NCI-H345 treated with DMSO at 0.1 percent for 48 hours (cell line): ENCODE measurements around the gene KLK8.

Source experiments
- DNase-seq: peaks from one replicate; lab custom pipeline; 2025; ENCODE audit not compliant: unreplicated experiment; lab: John Stamatoyannopoulos, UW

The KLK8 gene

DNA sequence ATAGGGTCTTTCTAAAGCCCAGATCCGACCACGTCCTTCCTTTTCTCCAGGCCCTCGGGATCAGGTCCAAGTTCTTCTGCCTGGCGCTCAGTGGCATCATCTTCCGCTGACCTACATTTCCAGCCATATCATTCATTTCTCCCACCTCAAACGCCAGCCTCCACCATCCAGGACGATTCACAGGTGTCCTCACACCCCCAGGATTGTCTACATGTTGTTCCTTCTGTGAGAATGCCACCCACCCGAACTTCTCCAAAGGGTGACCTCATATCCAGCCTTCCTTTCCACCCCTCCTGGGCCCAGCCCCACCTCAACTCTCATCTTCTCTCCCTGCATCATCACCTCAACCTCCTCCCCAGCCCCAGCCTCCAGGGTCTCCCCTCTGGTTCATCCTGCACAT, 43.8 kb downstream of the KLK8 start:
- no peak for DNase-seq

DNA sequence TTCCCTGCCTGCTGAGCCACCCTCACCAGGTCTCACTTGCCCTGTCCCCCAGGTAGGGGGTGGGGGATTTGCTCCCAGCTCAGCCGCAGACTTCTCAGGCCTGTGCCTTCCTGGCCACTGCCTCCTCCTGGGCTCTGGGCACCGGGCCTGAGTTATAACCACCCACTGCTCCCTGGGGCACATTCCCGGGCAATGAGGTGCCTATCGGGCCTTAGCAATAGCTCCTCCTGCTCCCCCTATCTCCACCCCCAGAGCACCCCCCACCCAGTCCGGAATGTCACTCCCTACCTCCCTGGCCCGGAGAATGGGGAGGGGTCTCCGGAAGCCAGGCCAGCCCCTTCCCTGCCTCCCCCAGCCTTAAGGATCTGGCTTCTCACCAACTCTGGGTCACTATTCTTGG, 48.5 kb downstream of the KLK8 start, which contains the start of gene KLK5:
TSS of gene KLK5 (minus strand) at position 129 of the 400 bp plus-strand sequence. CDS start 381 bp downstream, outside the sequence.
- DNase-seq: no peak

DNA sequence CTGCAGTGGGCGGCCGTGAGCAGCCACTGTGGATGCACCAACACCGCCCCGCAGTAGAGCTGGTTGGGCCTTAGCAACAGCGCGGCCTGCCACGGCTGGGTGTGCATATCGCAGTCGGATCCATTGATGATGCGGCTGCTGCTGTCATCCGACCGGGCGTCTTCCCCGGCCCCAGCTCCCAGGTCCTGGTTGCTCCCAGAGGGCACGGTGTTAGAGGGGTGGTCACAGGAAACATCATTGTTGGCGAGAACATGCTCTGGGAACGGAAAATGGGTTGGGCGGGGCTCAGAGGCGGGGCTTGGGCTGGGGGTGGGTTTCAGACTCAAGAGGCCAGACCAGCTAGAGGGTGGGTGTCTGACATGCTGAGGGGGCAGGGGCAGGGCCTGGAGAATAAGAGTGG, 51.5 kb downstream of the KLK8 start:
- no peak for DNase-seq

DNA sequence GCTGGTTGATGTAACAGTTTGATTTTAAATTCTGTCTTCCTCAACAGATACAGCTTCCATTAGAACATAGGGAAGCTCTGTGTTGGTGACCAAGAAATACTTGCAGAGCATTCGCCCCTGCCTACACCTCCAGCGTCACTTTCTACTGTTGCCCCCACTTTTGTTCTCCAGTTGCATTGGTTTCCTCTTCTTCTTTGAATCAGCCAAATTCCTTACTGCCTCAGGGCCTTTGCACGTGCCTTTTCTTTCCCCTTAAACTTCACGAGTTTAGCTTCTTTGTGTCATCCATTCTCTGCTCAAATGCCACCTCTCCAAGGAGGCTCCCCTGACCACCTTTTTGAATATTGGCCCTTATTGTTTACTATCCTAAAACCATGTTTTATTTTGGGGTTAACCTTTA, 54.3 kb downstream of the KLK8 start:
- DNase-seq: no peak
